Ishikawa (cell line): ENCODE measurements around the gene THRB.

Experiments used
- CEBPB ChIP-seq: IDR thresholded peaks from 2 replicates; pipeline ENCODE4 v1.6.1; 2012
- CREB1 ChIP-seq: IDR thresholded peaks from 2 replicates; pipeline ENCODE4 v1.6.1; 2012; ENCODE audit warnings: low read depth
- EGR1 ChIP-seq: IDR thresholded peaks from 2 replicates; pipeline ENCODE4 v1.6.1; 2012
- EP300 ChIP-seq: IDR thresholded peaks from 2 replicates; pipeline ENCODE4 v1.6.1; 2012; ENCODE audit warnings: borderline replicate concordance
- FOXM1 ChIP-seq: IDR thresholded peaks from 2 replicates; pipeline ENCODE4 v1.6.1; 2012; ENCODE audit warnings: low read depth, borderline replicate concordance
- NFIC ChIP-seq: IDR thresholded peaks from 2 replicates; pipeline ENCODE4 v1.6.1; 2012
- RAD21 ChIP-seq: IDR thresholded peaks from 2 replicates; pipeline ENCODE4 v1.6.1; 2012; ENCODE audit warnings: low read depth
- TAF1 ChIP-seq: IDR thresholded peaks from 2 replicates; pipeline ENCODE4 v1.6.1; 2012; ENCODE audit warnings: low read depth, mild to moderate bottlenecking
- TCF12 ChIP-seq: IDR thresholded peaks from 2 replicates; pipeline ENCODE4 v1.6.1; 2012; ENCODE audit warnings: low read depth
- TEAD4 ChIP-seq: IDR thresholded peaks from 2 replicates; pipeline ENCODE4 v1.6.1; 2012
- YY1 ChIP-seq: IDR thresholded peaks from 2 replicates; pipeline ENCODE4 v1.6.1; 2012; ENCODE audit warnings: low read depth
- ZBTB7A ChIP-seq: IDR thresholded peaks from 2 replicates; pipeline ENCODE4 v1.6.1; 2012; ENCODE audit warnings: low read depth
- TF ChIP-seq, protein P1 (sequence below): IDR thresholded peaks from 2 replicates; pipeline ENCODE4 v1.6.1; 2012
- TF ChIP-seq, protein P2 (sequence below): IDR thresholded peaks from 2 replicates; pipeline ENCODE4 v1.6.1; 2012; ENCODE audit warnings: low read depth, mild to moderate bottlenecking
- TF ChIP-seq, protein P3 (sequence below): IDR thresholded peaks from 2 replicates; pipeline ENCODE4 v1.6.1; 2012

Gene THRB

DNA sequence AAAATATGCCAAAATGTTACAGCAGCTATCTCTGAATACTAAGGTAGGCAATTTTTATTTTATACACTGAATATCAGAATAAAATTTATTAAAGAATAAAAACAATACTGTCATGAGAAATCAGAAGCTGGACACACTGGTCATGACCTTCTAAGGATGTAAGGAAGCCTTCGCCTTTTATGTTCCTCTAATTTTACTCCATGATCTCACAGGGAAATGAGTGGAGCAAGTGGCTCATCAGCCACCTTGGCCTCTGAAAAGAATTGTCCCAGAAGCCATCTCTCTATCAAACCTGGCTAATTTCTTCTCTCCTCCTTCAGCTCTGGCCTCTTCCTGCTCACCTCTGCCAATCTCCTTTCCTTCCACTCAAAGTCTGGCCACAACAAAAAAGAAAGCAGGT is 48.6 kb downstream of the THRB start:
- TF ChIP-seq TAF1, result no peak
- TF ChIP-seq TEAD4, result no peak
- no peak for TF ChIP-seq ZBTB7A
- TF ChIP-seq FOXM1, result no peak
- TF ChIP-seq CEBPB, result no peak
- no peak for TF ChIP-seq RAD21
- TF ChIP-seq, protein P1, sequence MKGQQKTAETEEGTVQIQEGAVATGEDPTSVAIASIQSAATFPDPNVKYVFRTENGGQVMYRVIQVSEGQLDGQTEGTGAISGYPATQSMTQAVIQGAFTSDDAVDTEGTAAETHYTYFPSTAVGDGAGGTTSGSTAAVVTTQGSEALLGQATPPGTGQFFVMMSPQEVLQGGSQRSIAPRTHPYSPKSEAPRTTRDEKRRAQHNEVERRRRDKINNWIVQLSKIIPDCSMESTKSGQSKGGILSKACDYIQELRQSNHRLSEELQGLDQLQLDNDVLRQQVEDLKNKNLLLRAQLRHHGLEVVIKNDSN, result no peak

DNA sequence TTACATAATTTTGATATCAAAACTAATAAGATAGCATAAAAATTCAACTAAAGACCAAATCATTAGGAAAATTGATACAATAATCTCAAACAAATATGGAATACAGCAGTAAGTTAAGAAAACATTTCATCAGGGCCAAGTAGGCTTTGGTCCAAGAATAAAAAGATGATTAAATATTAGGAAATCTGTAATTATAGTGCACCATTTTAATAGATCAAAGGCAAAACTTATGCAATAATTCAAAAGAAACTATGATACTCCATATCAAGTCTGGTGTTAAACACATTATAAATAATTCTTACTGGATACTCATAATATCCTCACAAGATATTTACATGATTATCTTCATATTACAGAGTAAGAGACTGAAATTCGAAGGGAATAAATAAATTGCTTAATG is 51.2 kb downstream of the THRB start:
- TF ChIP-seq, protein P1, result no peak
- no peak for TF ChIP-seq TCF12
- no peak for TF ChIP-seq YY1
- TF ChIP-seq CREB1, result no peak
- TF ChIP-seq FOXM1, result no peak
- TF ChIP-seq EGR1, result no peak
- no peak for TF ChIP-seq ZBTB7A
- no peak for TF ChIP-seq NFIC
- TF ChIP-seq, protein P2, sequence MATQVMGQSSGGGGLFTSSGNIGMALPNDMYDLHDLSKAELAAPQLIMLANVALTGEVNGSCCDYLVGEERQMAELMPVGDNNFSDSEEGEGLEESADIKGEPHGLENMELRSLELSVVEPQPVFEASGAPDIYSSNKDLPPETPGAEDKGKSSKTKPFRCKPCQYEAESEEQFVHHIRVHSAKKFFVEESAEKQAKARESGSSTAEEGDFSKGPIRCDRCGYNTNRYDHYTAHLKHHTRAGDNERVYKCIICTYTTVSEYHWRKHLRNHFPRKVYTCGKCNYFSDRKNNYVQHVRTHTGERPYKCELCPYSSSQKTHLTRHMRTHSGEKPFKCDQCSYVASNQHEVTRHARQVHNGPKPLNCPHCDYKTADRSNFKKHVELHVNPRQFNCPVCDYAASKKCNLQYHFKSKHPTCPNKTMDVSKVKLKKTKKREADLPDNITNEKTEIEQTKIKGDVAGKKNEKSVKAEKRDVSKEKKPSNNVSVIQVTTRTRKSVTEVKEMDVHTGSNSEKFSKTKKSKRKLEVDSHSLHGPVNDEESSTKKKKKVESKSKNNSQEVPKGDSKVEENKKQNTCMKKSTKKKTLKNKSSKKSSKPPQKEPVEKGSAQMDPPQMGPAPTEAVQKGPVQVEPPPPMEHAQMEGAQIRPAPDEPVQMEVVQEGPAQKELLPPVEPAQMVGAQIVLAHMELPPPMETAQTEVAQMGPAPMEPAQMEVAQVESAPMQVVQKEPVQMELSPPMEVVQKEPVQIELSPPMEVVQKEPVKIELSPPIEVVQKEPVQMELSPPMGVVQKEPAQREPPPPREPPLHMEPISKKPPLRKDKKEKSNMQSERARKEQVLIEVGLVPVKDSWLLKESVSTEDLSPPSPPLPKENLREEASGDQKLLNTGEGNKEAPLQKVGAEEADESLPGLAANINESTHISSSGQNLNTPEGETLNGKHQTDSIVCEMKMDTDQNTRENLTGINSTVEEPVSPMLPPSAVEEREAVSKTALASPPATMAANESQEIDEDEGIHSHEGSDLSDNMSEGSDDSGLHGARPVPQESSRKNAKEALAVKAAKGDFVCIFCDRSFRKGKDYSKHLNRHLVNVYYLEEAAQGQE, result no peak
- TF ChIP-seq TAF1, result no peak
- TF ChIP-seq RAD21, result no peak
- no peak for TF ChIP-seq EP300
- no peak for TF ChIP-seq TEAD4

DNA sequence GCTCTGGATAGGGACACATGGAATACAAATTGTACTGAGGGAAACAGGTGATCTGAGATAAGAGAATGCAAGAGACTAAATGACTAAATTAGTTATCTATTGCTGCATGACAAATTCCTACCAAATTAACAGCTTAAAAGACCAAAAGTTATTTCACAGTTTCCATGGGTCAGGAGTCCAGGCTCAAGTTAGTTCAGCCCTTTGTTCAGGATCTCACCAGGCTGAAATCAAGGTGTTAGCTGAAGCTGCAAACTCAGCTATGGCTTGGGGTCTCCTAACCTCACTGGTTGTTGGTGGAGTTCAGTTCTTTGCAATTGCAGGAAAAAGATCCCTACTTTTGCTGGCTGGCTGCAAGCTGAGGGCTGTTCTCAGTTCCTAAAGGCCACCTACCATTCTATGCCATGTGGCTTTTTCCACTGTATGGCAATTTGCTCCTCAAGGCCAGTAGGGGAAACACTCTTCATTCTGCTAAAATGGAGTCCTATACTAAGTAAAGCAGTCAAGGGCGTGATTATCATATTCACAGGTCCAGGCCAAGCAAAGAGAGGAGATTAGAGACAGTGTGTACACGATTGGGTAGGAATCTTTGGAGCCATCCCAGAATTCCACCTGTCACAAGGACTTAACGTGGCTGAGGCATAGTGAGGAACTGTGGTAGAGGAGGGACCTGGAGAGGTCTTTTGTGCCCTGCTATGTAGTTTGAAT is 53.7 kb downstream of the THRB start:
- TF ChIP-seq, protein P2, result no peak
- TF ChIP-seq, protein P1, result no peak
- no peak for TF ChIP-seq EGR1
- no peak for TF ChIP-seq TAF1
- TF ChIP-seq TCF12, result no peak
- no peak for TF ChIP-seq EP300
- TF ChIP-seq NFIC, result no peak
- TF ChIP-seq, protein P3, sequence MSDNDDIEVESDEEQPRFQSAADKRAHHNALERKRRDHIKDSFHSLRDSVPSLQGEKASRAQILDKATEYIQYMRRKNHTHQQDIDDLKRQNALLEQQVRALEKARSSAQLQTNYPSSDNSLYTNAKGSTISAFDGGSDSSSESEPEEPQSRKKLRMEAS, result no peak
- TF ChIP-seq RAD21, result no peak
- TF ChIP-seq CREB1, result no peak
- no peak for TF ChIP-seq FOXM1

DNA sequence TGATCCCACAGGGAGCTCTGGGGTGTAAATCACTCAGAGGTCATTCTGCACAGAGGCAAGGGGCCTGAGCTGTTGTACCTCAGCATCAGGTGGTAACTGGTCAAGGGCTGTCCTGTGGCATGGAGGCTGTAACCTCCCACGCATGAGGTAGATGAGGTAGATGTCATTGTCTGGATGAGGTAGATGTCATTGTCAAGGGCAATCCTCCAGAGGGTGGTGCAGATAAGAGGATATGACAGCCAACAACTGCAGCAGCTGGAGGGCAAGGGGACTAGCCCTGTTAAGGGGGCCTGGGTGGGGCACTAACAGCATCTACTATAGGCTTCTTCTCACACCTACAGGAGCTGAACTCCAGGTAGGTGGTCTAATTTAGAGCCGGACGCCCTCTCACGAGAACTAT is 55.6 kb downstream of the THRB start:
- no peak for TF ChIP-seq CEBPB
- no peak for TF ChIP-seq EGR1
- TF ChIP-seq, protein P1, result no peak
- TF ChIP-seq, protein P2, result no peak
- no peak for TF ChIP-seq TEAD4
- no peak for TF ChIP-seq FOXM1
- TF ChIP-seq TCF12, result no peak
- TF ChIP-seq NFIC, result no peak
- TF ChIP-seq, protein P3, result no peak
